Measurements from ENCODE around the gene PANK4. TPM values are rescaled to one million over a fixed set of nuclear protein-coding genes. Genes with fewer than 3 reads are reported as not detected.

PANK4 gene
- polyA plus RNA-seq, 2 of the 4 experiments (the other 2 are of a cell fraction) = 8.1 to 13.8 TPM

DNA sequence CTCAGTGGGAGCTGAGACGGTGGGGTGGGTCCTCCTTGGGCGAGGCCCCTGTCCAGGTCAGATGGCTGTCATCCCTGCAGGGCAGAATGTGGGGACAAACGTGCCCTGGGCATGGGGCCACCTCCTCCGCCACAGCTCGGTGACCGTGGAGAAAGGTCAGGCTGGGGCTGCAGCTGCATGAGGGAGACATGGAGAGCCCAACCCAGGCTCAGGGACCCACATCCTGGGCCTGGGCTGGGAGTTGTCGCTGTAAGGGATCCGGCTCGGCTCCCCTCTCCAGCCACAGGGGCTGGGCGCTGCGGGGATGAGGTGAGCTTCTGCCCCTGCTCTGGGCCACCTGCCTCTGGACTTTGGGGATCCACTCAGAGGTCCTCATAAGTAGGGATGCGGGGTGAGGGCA, 50.8 kb downstream of the PANK4 start:
- H3K27ac ChIP-seq = no peak overlapping the region
- CTCF ChIA-PET = interaction anchor here (1.0 kb wide), 1 partner anchor 23 kb away, joined by 4 read pairs; no protein-coding TSS in a partner anchor

DNA sequence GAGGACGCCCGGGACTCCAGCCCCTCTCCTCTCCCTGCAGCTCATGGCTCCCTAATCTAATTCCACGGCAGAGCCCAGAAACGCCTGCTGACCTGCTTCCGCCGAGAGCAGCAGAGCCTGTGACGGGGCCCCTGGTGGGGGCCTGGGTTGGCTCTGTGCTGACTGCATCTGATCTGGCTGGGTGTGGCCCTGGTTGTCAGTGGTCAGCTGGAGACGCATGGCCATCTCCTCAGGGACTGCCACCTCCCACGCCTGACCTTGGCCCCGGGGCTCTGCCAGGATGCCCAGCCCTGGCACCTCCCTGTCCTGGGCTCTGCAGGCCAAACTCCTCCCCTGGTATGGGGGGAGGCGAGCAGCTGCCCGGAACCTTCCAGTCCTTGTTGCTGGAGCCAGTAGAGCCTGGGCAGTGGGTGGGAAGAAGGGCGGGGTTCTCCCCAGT, 51.4 kb downstream of the PANK4 start:
- TF ChIP-seq FOSL2 (IDR thresholded peaks at IDR 0.05) (no peak), FOSL2 (CRISPR knock-in tag; IDR thresholded peaks at IDR 0.05) (no peak), HOXB13 (CRISPR knock-in tag; IDR thresholded peaks at IDR 0.05; ENCODE audit: low read depth) (no peak), EP300 (IDR thresholded peaks at IDR 0.05) (no peak), ESRRA (IDR thresholded peaks at IDR 0.05; ENCODE audit: borderline replicate concordance, low read length) (no peak), HEYL (CRISPR knock-in tag; IDR thresholded peaks at IDR 0.05) (no peak), JUNB (IDR thresholded peaks at IDR 0.05) (no peak), MAZ (IDR thresholded peaks at IDR 0.05; ENCODE audit: borderline replicate concordance, low read depth, low read length) (no peak), GATA3 (IDR thresholded peaks at IDR 0.05; ENCODE audit: borderline replicate concordance) (no peak), ZC3H11A (IDR thresholded peaks at IDR 0.05) (no peak), SMC3 (IDR thresholded peaks at IDR 0.05) (no peak), FOSB (CRISPR knock-in tag; IDR thresholded peaks at IDR 0.05) (no peak), KDM1A (IDR thresholded peaks at IDR 0.05; ENCODE audit: low read depth) (no peak), HOXB5 (CRISPR knock-in tag; IDR thresholded peaks at IDR 0.05) (no peak), ZFP36 (IDR thresholded peaks at IDR 0.05; ENCODE audit: borderline replicate concordance, partially characterized antibody) (no peak)
- TF ChIP-seq, protein P1, sequence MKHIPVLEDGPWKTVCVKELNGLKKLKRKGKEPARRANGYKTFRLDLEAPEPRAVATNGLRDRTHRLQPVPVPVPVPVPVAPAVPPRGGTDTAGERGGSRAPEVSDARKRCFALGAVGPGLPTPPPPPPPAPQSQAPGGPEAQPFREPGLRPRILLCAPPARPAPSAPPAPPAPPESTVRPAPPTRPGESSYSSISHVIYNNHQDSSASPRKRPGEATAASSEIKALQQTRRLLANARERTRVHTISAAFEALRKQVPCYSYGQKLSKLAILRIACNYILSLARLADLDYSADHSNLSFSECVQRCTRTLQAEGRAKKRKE (CRISPR knock-in tag; IDR thresholded peaks at IDR 0.05; ENCODE audit: low read depth) = no peak
- TF ChIP-seq, protein P2, sequence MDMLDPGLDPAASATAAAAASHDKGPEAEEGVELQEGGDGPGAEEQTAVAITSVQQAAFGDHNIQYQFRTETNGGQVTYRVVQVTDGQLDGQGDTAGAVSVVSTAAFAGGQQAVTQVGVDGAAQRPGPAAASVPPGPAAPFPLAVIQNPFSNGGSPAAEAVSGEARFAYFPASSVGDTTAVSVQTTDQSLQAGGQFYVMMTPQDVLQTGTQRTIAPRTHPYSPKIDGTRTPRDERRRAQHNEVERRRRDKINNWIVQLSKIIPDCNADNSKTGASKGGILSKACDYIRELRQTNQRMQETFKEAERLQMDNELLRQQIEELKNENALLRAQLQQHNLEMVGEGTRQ (IDR thresholded peaks at IDR 0.05) = no peak
- TF ChIP-seq, protein P3, sequence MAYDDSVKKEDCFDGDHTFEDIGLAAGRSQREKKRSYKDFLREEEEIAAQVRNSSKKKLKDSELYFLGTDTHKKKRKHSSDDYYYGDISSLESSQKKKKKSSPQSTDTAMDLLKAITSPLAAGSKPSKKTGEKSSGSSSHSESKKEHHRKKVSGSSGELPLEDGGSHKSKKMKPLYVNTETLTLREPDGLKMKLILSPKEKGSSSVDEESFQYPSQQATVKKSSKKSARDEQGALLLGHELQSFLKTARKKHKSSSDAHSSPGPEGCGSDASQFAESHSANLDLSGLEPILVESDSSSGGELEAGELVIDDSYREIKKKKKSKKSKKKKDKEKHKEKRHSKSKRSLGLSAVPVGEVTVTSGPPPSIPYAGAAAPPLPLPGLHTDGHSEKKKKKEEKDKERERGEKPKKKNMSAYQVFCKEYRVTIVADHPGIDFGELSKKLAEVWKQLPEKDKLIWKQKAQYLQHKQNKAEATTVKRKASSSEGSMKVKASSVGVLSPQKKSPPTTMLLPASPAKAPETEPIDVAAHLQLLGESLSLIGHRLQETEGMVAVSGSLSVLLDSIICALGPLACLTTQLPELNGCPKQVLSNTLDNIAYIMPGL (CRISPR knock-in tag; IDR thresholded peaks at IDR 0.05; ENCODE audit: borderline replicate concordance) = no peak
- TF ChIP-seq, protein P4, sequence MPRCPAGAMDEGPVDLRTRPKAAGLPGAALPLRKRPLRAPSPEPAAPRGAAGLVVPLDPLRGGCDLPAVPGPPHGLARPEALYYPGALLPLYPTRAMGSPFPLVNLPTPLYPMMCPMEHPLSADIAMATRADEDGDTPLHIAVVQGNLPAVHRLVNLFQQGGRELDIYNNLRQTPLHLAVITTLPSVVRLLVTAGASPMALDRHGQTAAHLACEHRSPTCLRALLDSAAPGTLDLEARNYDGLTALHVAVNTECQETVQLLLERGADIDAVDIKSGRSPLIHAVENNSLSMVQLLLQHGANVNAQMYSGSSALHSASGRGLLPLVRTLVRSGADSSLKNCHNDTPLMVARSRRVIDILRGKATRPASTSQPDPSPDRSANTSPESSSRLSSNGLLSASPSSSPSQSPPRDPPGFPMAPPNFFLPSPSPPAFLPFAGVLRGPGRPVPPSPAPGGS (IDR thresholded peaks at IDR 0.05) = no peak
- whole genome bisulfite sequencing (ENCODE audit: missing lambda C conversion rate) = 100% methylated on average over 1 of the region's 13 CpGs
- H3K9me3 ChIP-seq = no peaks in the 10 kb centered on the region
- H3K4me3 ChIP-seq = no peak overlapping the region
- no peak for ATAC-seq
- ChIA-PET POLR2A (no interaction called here), CTCF (interaction anchor here (1.0 to 1.3 kb wide), 2 partner anchors 22 to 58 kb away, joined by 3 to 4 read pairs; no protein-coding TSS in a partner anchor)
- H3K27ac ChIP-seq = no peak overlapping the region
- DNase-seq (ENCODE audit: low read depth in 1 of 2, low spot score in 1 of 2) = no peak
- no peak for FAIRE-seq
- H3K4me2 ChIP-seq = no peak overlapping the region
- H3K4me1 ChIP-seq = no peaks in the 10 kb centered on the region

More for the DNA sequence above, 50.8 kb downstream of the PANK4 start:
- Histone ChIP-seq H3K4me3 (no peak overlapping the region), H3K9me3 (no peaks in the 10 kb centered on the region), H3K4me2 (no peak overlapping the region), H3K4me1 (no peaks in the 10 kb centered on the region)
- FAIRE-seq (no peak), DNase-seq (ENCODE audit: low read depth in 1 of 2, low spot score in 1 of 2) (no peak), ATAC-seq (no peak)
- POLR2A ChIA-PET = no interaction called here
- 90% methylated on average over 4 of the region's 12 CpGs for WGBS (ENCODE audit: missing lambda C conversion rate)
- TF ChIP-seq, protein P2 (IDR thresholded peaks at IDR 0.05) = no peak
- TF ChIP-seq RFX5 (IDR thresholded peaks at IDR 0.05) = no peak
- no peak for TF ChIP-seq CEBPB (IDR thresholded peaks at IDR 0.05)
- no peak for TF ChIP-seq GATA3 (IDR thresholded peaks at IDR 0.05; ENCODE audit: borderline replicate concordance)
- no peak for TF ChIP-seq TP53 (CRISPR knock-in tag; IDR thresholded peaks at IDR 0.05)
- no peak for TF ChIP-seq CHD4 (IDR thresholded peaks at IDR 0.05; ENCODE audit: borderline replicate concordance)
- TF ChIP-seq HDAC2 (IDR thresholded peaks at IDR 0.05) = no peak
- TF ChIP-seq POLR2AphosphoS2 (conservative IDR thresholded peaks at IDR 0.05; ENCODE audit: low read length) = no peak
- TF ChIP-seq ZC3H11A (IDR thresholded peaks at IDR 0.05) = no peak
- TF ChIP-seq EP300 (IDR thresholded peaks at IDR 0.05) = no peak
- no peak for TF ChIP-seq JUNB (IDR thresholded peaks at IDR 0.05)
- TF ChIP-seq SREBF2 (IDR thresholded peaks at IDR 0.05) = no peak
- TF ChIP-seq, protein P5, sequence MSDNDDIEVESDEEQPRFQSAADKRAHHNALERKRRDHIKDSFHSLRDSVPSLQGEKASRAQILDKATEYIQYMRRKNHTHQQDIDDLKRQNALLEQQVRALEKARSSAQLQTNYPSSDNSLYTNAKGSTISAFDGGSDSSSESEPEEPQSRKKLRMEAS (IDR thresholded peaks at IDR 0.05) = no peak
- TF ChIP-seq, protein P6, sequence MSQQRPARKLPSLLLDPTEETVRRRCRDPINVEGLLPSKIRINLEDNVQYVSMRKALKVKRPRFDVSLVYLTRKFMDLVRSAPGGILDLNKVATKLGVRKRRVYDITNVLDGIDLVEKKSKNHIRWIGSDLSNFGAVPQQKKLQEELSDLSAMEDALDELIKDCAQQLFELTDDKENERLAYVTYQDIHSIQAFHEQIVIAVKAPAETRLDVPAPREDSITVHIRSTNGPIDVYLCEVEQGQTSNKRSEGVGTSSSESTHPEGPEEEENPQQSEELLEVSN (IDR thresholded peaks at IDR 0.05; ENCODE audit: borderline replicate concordance, low read depth) = no peak
- TF ChIP-seq EHMT2 (IDR thresholded peaks at IDR 0.05; ENCODE audit: low read depth) = no peak
- TF ChIP-seq MAFK (IDR thresholded peaks at IDR 0.05; ENCODE audit: partially characterized antibody) = no peak
- no peak for TF ChIP-seq JUN (IDR thresholded peaks at IDR 0.05)
- TF ChIP-seq ZNF302 (CRISPR knock-in tag; IDR thresholded peaks at IDR 0.05) = no peak
- TF ChIP-seq CBX2 (IDR thresholded peaks at IDR 0.05; ENCODE audit: borderline replicate concordance, low read depth) = no peak
- no peak for TF ChIP-seq NFE2L2 (conservative IDR thresholded peaks at IDR 0.05; ENCODE audit: low read length)

All from A549 (cell line).